GM06990 (cell line): Measurements from ENCODE around the gene ASAP2.

ENCODE experiments used
- DNase-seq: peaks from one replicate; pipeline ENCODE4 v3.0.0-alpha.2; 2011; ENCODE audit not compliant: insufficient read length; ENCODE audit errors: extremely low read depth
- H3K27me3 ChIP-seq: replicated peaks from 2 replicates; pipeline ENCODE4 v1.6.0; 2011; ENCODE audit warnings: low read length; ENCODE audit not compliant: control insufficient read depth, insufficient read depth
- H3K36me3 ChIP-seq: 2 replicates; pipeline ENCODE4 v1.5.1; 2011; ENCODE audit warnings: low read length; ENCODE audit not compliant: control insufficient read depth, insufficient read depth
- H3K4me3 ChIP-seq: replicated peaks from 2 replicates; pipeline ENCODE4 v1.5.1; 2011; ENCODE audit warnings: low read depth, mild to moderate bottlenecking, control low read depth, low read length
- TF ChIP-seq, protein P1 (sequence below): IDR thresholded peaks from 2 replicates; pipeline ENCODE4 v1.5.1; 2011; ENCODE audit warnings: low read length, control low read depth, mild to moderate bottlenecking, inconsistent platforms; ENCODE audit not compliant: insufficient read depth, poor library complexity, severe bottlenecking

Gene ASAP2

DNA sequence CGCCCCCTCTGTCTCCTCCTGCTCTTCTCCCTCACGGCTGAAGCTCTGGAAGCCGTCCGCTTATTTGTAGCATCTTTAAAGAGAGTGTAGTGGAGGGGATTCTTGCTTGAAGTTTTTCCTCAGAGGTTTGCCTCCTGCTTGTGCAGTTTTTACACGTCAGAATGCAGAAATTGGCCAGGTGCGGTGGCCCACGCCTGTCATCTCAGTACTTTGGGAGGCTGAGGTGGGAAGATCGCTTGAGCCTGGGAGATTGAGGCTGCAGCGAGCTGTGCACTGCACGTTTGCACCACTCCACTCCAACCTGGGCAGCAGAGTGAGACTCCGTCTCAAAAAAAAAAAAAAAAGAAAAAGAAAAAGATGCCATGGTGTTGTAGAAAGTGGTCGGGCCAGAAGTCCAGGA, 147.7 kb downstream of the ASAP2 start:
- DNase-seq, result no peak
- TF ChIP-seq, protein P1, sequence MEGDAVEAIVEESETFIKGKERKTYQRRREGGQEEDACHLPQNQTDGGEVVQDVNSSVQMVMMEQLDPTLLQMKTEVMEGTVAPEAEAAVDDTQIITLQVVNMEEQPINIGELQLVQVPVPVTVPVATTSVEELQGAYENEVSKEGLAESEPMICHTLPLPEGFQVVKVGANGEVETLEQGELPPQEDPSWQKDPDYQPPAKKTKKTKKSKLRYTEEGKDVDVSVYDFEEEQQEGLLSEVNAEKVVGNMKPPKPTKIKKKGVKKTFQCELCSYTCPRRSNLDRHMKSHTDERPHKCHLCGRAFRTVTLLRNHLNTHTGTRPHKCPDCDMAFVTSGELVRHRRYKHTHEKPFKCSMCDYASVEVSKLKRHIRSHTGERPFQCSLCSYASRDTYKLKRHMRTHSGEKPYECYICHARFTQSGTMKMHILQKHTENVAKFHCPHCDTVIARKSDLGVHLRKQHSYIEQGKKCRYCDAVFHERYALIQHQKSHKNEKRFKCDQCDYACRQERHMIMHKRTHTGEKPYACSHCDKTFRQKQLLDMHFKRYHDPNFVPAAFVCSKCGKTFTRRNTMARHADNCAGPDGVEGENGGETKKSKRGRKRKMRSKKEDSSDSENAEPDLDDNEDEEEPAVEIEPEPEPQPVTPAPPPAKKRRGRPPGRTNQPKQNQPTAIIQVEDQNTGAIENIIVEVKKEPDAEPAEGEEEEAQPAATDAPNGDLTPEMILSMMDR, result no peak
- no peaks in the 10 kb centered on the region for H3K36me3 ChIP-seq
- no peaks in the 10 kb centered on the region; the same call in 1 of the 2 replicates for H3K27me3 ChIP-seq
- no peak overlapping the region for H3K4me3 ChIP-seq

DNA sequence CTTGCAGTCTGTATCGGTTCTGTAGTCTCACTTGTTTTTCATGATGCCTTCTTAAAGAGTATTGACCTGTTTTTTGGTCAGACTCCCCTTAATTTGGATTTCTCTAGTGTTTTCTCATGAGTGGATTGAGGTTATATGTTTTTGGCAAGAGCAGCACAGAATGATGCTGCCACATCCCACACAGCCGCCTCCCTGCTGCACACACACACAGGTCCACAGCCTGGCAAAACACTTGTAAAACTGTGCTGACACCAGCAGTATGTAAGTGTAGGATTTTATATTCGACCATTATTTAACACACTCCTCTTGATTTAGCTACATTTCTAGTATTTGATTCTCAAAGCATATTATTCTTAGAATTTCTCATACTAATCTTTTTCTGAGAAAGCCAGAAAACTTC, 148.7 kb downstream of the ASAP2 start:
- DNase-seq, result no peak
- TF ChIP-seq, protein P1, result no peak
- H3K4me3 ChIP-seq, result no peak overlapping the region
- no peaks in the 10 kb centered on the region for H3K36me3 ChIP-seq
- no peaks in the 10 kb centered on the region; the same call in 1 of the 2 replicates for H3K27me3 ChIP-seq

DNA sequence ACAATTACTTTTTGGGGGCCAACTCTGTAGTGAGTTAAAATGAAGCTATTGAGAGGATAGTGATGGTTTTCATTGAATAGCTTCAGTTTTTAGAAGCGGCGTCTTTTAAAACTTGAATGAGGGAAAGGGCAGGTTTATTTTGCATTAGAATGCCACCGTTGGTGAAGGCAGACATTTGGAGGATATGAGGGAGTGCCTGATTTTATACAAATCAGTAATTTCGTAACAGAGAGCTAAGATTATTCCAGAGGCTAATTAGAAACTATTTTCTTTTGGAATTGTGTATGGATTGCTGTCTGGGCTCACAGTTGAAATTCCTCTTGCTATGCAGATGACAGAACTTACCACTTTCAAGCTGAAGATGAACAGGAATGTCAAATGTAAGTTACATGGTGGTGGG, 149.1 kb downstream of the ASAP2 start:
- Histone ChIP-seq H3K36me3 (no peaks in the 10 kb centered on the region), H3K27me3 (no peaks in the 10 kb centered on the region; the same call in 1 of the 2 replicates), H3K4me3 (no peak overlapping the region)
- TF ChIP-seq, protein P1, result no peak
- no peak for DNase-seq

DNA sequence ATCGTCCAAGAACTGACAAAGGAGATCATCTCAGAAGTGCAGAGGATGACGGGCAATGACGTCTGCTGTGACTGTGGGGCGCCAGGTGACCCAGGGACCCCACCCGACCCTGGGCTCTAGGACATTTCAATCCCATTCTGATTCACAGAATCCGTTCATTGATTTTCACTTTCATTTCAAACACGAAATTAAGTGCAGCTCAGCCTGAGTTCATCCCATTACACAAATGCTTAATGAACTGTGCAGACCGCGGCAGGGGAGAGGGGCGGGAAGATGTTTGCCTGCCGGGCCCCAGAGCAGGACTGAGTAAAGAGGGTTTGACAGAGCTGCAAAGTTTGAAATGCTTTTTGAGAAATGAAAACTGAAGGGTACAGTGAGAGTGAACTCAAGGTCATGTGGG, 149.6 kb downstream of the ASAP2 start:
- TF ChIP-seq, protein P1, result no peak
- Histone ChIP-seq H3K27me3 (no peaks in the 10 kb centered on the region; the same call in 1 of the 2 replicates), H3K4me3 (peak overlapping the region; percentile 9; the same call in 1 of the 2 replicates), H3K36me3 (no peaks in the 10 kb centered on the region)
- DNase-seq, result no peak

DNA sequence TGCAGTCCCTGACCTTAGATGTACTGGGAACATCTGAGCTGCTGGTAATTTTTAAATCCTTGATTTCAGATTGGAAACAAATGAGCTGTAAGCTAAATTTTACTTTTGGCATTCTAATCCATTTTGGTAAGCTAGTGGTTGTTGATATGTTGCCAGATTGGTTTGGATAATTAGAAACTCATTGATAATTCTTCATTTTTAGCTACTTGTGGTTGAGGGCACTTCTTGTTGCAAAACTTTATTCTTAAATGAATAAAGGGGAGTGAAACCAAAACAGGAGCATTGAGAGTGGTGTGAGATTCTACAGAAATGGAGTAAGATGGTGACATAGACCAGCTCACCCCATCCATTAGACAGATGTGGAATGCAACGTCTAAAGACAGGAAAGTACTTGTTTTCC, 152.2 kb downstream of the ASAP2 start:
- DNase-seq, result no peak
- TF ChIP-seq, protein P1, result no peak
- Histone ChIP-seq H3K36me3 (no peaks in the 10 kb centered on the region), H3K4me3 (no peak overlapping the region), H3K27me3 (no peaks in the 10 kb centered on the region; the same call in 1 of the 2 replicates)

DNA sequence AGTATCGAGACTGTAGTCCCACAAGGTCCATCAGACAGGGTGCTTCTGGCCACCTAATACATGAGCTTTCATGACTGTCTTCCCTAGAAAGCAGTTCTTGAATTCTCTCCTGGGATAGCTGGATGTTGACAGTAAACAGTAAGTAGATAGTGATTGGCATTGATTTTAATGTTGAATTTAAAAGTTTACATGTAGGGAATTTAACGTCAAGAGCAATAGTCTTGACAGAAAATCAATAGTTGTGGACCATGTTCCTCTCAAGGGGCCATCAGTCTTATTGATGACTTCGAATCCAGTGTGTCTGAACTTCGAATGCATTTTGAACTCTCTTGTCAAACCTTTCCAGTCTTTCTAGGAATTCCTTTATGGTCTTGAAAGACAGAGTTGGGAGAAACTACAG, 152.9 kb downstream of the ASAP2 start:
- DNase-seq, result no peak
- TF ChIP-seq, protein P1, result no peak
- H3K36me3 ChIP-seq, result no peaks in the 10 kb centered on the region
- H3K27me3 ChIP-seq, result no peaks in the 10 kb centered on the region; the same call in 1 of the 2 replicates
- H3K4me3 ChIP-seq, result no peak overlapping the region
